Stimulated activated naive CD8-positive, alpha-beta T cell treated with anti-CD3 and anti-CD28 coated beads, Interleukin-15, amount 100 ng/mL, for 72 hours (primary cell): ENCODE data around the gene PRIMA1.
A peak's percentile ranks its signal among the peaks of the same experiment; 100 is the strongest.

Experiments
- ATAC-seq: fragments of 150-1000 bp; cut with Tn5 transposase; 2 replicates; pipeline ENCODE4 v1.10.0; 2021; ENCODE audit warnings: mild to moderate bottlenecking, moderate library complexity
- DNase-seq, 2 donors: peaks; one replicate each; pipeline ENCODE4 v3.0.0; 2021 to 2022
- H3K27ac Mint-ChIP-seq, 2 donors: one replicate each; pipeline ENCODE4 v1.8.0; 2022; ENCODE audit warnings: mild to moderate bottlenecking in 2 of 2, mixed read lengths in 2 of 2, moderate library complexity in 2 of 2
- H3K27me3 Mint-ChIP-seq: one replicate; pipeline ENCODE4 v1.8.0; 2022; ENCODE audit warnings: mixed read lengths
- H3K4me1 Mint-ChIP-seq: one replicate; pipeline ENCODE4 v1.8.0; 2022; ENCODE audit warnings: mild to moderate bottlenecking, mixed read lengths
- H3K4me3 Mint-ChIP-seq, 2 donors: one replicate each; pipeline ENCODE4 v1.8.0; 2022; ENCODE audit warnings: mild to moderate bottlenecking in 2 of 2, mixed read lengths in 2 of 2, moderate library complexity in 1 of 2
- H3K9me3 Mint-ChIP-seq, 2 donors: one replicate each; pipeline ENCODE4 v1.8.0; 2022; ENCODE audit warnings: mixed read lengths in 2 of 2

PRIMA1 gene

GRCh38 chr14:93716746-93717667, 71.3 kb downstream of the PRIMA1 start:
- H3K4me1 Mint-ChIP-seq, result no peaks in the 10 kb centered on the region
- H3K27me3 Mint-ChIP-seq, result no peaks in the 10 kb centered on the region
- no peak overlapping the region for H3K27ac Mint-ChIP-seq
- H3K9me3 Mint-ChIP-seq, result peaks cover 0 to 4% of the 10 kb centered on the region in 2 donors
- no peak overlapping the region for H3K4me3 Mint-ChIP-seq
- ATAC-seq (no peak), DNase-seq (no peak)

DNA sequence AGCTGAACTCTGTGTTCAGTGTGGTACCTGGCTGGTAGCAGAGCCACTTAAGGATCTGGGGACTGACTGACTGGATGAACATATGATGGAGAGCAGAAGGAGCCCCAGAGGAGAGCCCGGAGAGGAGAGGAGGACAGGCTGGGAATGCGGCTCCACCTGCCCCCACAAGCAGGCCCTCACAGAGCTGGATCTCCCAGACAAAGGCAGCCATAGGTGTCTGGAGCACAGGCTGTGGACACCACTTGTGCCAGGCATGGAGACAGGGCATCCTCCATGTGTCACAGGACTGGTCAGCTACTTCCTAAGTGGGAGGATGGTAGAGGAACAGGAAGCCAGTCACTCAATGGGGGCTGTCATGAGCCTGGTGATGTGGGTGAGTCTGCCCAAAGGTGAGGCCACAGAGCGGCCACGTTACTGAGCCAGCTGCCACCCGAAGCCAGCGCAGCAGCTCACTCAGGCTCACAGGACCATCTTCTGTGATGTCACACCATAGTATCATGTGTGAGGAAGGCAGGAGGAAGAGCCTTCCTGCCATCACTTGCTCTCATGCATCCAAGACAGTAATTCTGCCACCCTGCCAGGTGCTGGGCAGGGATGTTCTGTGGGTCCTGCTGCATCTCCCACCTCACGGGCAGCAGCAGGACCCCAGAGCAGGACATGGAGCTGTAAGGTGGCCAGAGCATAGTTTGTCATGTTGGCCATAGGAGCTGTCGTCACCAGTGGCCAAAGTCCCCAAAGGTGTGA, 72.1 kb downstream of the PRIMA1 start:
- Mint-ChIP-seq H3K4me3 (no peak overlapping the region), H3K27me3 (no peaks in the 10 kb centered on the region), H3K9me3 (peaks cover 0 to under 1% of the 10 kb centered on the region in 2 donors), H3K4me1 (no peaks in the 10 kb centered on the region), H3K27ac (peak overlapping the region in 1 of 2 donors; percentile 35)
- DNase-seq, result no peak
- no peak for ATAC-seq

DNA sequence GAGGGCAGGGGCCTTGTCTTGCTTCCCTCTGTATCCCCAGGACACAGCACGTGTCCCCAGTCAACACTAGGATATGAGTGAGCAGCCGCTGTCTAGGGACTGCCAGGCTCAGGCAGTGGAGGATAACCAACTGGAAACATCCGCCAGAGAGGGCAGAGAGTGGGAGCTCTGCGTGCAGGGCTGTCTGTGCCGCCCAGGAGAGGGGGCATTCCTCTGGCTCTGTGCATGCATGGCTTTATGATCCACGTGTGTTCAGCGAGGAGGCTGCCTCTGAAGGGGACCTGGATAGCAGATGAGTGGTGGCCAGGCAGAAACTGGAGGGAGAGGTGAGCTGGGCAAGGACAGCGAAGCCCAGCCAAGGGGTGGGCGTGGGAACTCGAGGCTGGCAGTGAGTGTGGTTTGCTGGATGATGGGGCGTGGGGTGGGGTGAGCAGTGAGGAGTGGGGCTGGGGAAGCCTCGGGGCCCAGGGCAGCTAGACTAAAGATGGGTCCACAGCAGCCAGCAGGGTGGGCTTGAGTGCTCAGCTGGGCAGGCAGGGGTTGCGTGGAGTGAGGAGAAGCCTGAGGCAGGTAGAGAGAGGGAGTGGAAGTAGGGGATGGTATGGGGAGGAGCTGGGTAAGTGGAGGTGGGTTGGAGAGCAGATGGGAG, 72.9 kb downstream of the PRIMA1 start:
- Mint-ChIP-seq H3K9me3 (no peaks in the 10 kb centered on the region), H3K27ac (no peak overlapping the region), H3K4me3 (no peak overlapping the region), H3K4me1 (no peaks in the 10 kb centered on the region), H3K27me3 (no peaks in the 10 kb centered on the region)
- no peak for ATAC-seq
- no peak for DNase-seq

- DNase-seq (no peak), ATAC-seq (no peak)
- no peak overlapping the region for H3K4me3 Mint-ChIP-seq
- H3K27me3 Mint-ChIP-seq, result no peaks in the 10 kb centered on the region
- H3K4me1 Mint-ChIP-seq, result no peaks in the 10 kb centered on the region
- H3K9me3 Mint-ChIP-seq, result no peaks in the 10 kb centered on the region
- H3K27ac Mint-ChIP-seq, result no peak overlapping the region
Measured at GRCh38 chr14:93714605-93715004, 73.7 kb downstream of the PRIMA1 start.

GRCh38 chr14:93713726-93714405, 74.4 kb downstream of the PRIMA1 start:
- H3K9me3 Mint-ChIP-seq, result no peaks in the 10 kb centered on the region
- ATAC-seq (no peak), DNase-seq (no peak)
- H3K27ac Mint-ChIP-seq, result no peak overlapping the region
- no peak overlapping the region for H3K4me3 Mint-ChIP-seq
- H3K27me3 Mint-ChIP-seq, result no peaks in the 10 kb centered on the region
- H3K4me1 Mint-ChIP-seq, result no peaks in the 10 kb centered on the region

GRCh38 chr14:93712838-93713724, 75.2 kb downstream of the PRIMA1 start:
- no peak overlapping the region for H3K4me3 Mint-ChIP-seq
- H3K27ac Mint-ChIP-seq, result no peak overlapping the region
- no peak for ATAC-seq

DNA sequence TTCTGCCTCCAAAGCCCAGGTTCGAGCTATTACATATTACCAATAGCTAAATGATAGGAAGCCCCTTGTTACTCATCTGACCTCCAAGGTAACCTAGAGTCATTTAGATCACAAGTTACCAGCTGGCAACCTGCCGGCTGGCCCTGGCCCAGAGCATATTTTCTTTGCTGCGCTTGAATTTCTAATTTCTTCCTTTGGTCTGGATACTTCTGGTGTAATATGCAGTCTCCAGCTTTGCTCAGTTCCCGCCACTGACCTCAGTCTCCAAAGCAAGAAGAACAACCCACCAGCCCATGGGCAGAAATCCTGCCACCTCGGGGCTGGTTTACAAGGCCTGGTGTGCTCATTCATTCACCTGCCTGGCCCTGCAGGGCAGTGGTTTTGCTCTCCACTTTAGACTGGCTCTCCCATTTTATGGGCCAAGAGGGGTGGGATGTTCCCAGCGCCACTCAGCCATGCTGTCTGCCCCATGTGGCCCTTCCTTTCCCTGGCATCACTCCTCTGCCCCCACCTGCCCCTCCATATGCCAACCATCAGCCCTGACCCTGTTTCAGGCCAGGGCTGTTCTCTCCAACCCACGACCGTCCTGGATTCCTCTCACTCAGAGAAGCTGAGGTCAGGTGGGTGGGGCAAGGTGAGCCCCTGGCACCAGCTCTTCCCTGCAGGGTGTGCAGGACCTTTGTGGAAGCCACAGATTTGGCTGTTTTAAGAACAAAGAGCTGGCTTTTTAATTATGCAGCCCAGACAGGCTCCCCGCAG, 76.0 kb downstream of the PRIMA1 start:
- H3K9me3 Mint-ChIP-seq, result no peaks in the 10 kb centered on the region
- no peak overlapping the region for H3K4me3 Mint-ChIP-seq
- no peak for DNase-seq
- no peaks in the 10 kb centered on the region for H3K4me1 Mint-ChIP-seq
- no peaks in the 10 kb centered on the region for H3K27me3 Mint-ChIP-seq
- H3K27ac Mint-ChIP-seq, result no peak overlapping the region
- ATAC-seq, result no peak

More at GRCh38 chr14:93712838-93713724, 75.2 kb downstream of the PRIMA1 start:
- Mint-ChIP-seq H3K27me3 (no peaks in the 10 kb centered on the region), H3K9me3 (no peaks in the 10 kb centered on the region), H3K4me1 (no peaks in the 10 kb centered on the region)
- DNase-seq, result no peak

DNA sequence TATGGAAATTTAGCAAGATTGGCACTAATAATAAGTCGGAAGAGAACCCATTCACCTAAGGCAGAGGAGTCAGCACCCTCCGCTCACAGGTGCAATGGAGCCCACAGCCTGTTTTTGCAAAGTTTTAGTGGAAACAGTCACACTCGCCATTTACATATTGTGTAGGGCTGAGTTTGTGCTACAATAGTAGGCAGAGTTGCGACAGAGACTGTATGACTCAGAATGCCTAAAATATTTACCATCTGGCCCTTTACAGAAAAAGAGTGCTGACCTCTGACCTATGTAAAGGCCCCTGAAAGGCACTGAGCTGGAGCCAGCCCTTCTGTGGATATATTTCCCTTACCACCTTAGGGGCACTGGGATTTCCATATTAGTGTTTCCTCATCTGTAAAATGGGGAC, 79.0 kb downstream of the PRIMA1 start:
- Mint-ChIP-seq H3K4me3 (no peak overlapping the region), H3K4me1 (no peaks in the 10 kb centered on the region), H3K27me3 (no peaks in the 10 kb centered on the region), H3K27ac (no peak overlapping the region), H3K9me3 (no peaks in the 10 kb centered on the region)
- DNase-seq (no peak), ATAC-seq (no peak)

DNA sequence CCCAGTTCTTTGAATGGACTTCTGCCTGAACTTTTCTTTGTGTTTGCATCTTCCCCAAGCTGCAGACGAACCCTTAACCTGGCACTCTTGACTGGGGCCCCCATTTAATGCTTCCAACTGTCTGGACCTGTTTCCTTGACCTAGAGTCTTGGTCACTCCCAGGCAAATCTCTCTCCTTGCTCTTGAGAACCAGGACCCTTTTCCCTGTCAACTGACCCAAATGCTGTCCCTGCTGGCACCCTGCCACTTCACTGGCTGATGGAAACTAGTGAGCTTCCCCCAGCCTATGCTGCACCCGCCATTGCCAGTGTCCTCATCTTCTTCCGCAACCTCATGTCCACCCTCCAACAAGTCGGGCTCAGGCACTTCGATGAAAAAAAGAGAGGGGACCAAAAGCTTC, 79.5 kb downstream of the PRIMA1 start:
- Mint-ChIP-seq H3K9me3 (no peaks in the 10 kb centered on the region), H3K4me1 (no peaks in the 10 kb centered on the region), H3K27ac (no peak overlapping the region), H3K4me3 (no peak overlapping the region), H3K27me3 (peaks cover under 1% of the 10 kb centered on the region)
- DNase-seq (no peak), ATAC-seq (no peak)

- Mint-ChIP-seq H3K27me3 (peaks cover 5% of the 10 kb centered on the region), H3K4me3 (no peak overlapping the region), H3K27ac (no peak overlapping the region), H3K9me3 (no peaks in the 10 kb centered on the region), H3K4me1 (no peaks in the 10 kb centered on the region)
- ATAC-seq (no peak), DNase-seq (no peak)
Measured at GRCh38 chr14:93708311-93708734, 80.0 kb downstream of the PRIMA1 start.

GRCh38 chr14:93707475-93707874, 80.8 kb downstream of the PRIMA1 start:
- Mint-ChIP-seq H3K27ac (no peak overlapping the region), H3K9me3 (no peaks in the 10 kb centered on the region), H3K4me3 (no peak overlapping the region), H3K4me1 (no peaks in the 10 kb centered on the region), H3K27me3 (peaks cover 14% of the 10 kb centered on the region)
- DNase-seq (no peak), ATAC-seq (no peak)

DNA sequence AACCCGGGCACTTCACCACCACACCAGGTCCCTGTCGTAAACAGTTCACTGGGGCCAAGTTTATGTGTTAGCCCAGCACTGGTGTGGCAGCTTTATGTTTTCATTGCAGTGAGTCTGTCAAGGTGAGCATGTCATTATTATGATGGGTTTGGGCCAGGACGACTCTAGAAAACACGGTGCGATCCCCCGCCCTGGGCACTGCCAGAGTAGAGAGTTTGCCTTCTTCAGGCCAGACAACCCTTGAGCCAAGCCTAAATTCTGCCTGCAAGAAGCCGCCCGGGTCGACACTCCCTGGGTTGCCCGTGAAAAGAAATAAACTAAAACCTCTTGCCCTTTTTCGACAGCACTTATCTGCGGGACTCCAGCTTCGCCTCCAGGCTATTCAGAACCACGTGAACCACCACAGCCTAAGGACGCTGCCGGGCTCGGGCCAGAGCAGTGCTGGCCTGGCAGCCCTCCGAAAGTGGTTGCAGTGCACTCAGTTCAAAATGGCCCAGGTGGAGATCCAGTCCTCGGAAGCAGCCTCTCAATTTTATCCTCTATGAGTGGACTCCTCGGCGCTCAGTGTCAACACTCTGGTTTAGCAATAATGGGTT, 81.8 kb downstream of the PRIMA1 start:
- no peak for DNase-seq
- ATAC-seq, result no peak
- no peak overlapping the region for H3K27ac Mint-ChIP-seq
- peaks cover 0 to 2% of the 10 kb centered on the region in 2 donors for H3K9me3 Mint-ChIP-seq
- no peak overlapping the region for H3K4me3 Mint-ChIP-seq
- H3K27me3 Mint-ChIP-seq, result peaks cover 16% of the 10 kb centered on the region
- no peaks in the 10 kb centered on the region for H3K4me1 Mint-ChIP-seq

GRCh38 chr14:93705513-93706156, 82.7 kb downstream of the PRIMA1 start:
- H3K9me3 Mint-ChIP-seq, result peaks cover 0 to 9% of the 10 kb centered on the region in 2 donors
- H3K27me3 Mint-ChIP-seq, result peaks cover 16% of the 10 kb centered on the region
- H3K4me3 Mint-ChIP-seq, result no peak overlapping the region
- no peaks in the 10 kb centered on the region for H3K4me1 Mint-ChIP-seq
- no peak overlapping the region for H3K27ac Mint-ChIP-seq
- ATAC-seq (no peak), DNase-seq (no peak)
